ENCODE data around the gene RPS6KC1. TPM values are rescaled to one million over a fixed set of nuclear protein-coding genes. Genes with fewer than 3 reads are reported as not detected.

Gene RPS6KC1
- polyA plus RNA-seq, 3 donors: 8.9 to 16.0 (median 11.4) TPM

GRCh38 chr1:213287987-213288386 is 236.9 kb downstream of the RPS6KC1 start:
- Histone ChIP-seq H3K27me3 (ENCODE audit: control insufficient read depth in 2 of 2, insufficient read depth in 2 of 2, low read length in 2 of 2) (no peaks in the 10 kb centered on the region), H3K4me1 (ENCODE audit: control insufficient read depth in 1 of 2, insufficient read depth in 2 of 2, low read length in 2 of 2) (no peaks in the 10 kb centered on the region), H3K9ac (ENCODE audit: insufficient read depth, low read length, poor library complexity, severe bottlenecking) (no peak overlapping the region), H3K36me3 (replicated peaks in 1 of 2; ENCODE audit: control insufficient read depth in 1 of 2, insufficient read depth in 2 of 2, low read length in 2 of 2) (no peaks in the 10 kb centered on the region), H3K9me3 (replicated peaks in 1 of 2; ENCODE audit: control insufficient read depth in 1 of 2, insufficient read depth in 1 of 2, low read length in 2 of 2) (no peaks in the 10 kb centered on the region), H3K4me3 (replicated peaks in 1 of 3; ENCODE audit: low read depth in 2 of 3, low read length in 3 of 3) (no peak overlapping the region), H4K20me1 (ENCODE audit: insufficient read depth, low read length) (no peaks in the 10 kb centered on the region), H2AFZ (ENCODE audit: insufficient read depth, low read depth, low read length, poor library complexity, severe bottlenecking) (no peak overlapping the region), H3K4me2 (replicated peaks; ENCODE audit: extremely low read depth, low read length, poor library complexity, severe bottlenecking) (no peak overlapping the region), H3K79me2 (ENCODE audit: insufficient read depth, low read length) (no peaks in the 10 kb centered on the region), H3K27ac (ENCODE audit: low read depth in 1 of 2, low read length in 2 of 2) (no peak overlapping the region)
- TF ChIP-seq, protein P1, sequence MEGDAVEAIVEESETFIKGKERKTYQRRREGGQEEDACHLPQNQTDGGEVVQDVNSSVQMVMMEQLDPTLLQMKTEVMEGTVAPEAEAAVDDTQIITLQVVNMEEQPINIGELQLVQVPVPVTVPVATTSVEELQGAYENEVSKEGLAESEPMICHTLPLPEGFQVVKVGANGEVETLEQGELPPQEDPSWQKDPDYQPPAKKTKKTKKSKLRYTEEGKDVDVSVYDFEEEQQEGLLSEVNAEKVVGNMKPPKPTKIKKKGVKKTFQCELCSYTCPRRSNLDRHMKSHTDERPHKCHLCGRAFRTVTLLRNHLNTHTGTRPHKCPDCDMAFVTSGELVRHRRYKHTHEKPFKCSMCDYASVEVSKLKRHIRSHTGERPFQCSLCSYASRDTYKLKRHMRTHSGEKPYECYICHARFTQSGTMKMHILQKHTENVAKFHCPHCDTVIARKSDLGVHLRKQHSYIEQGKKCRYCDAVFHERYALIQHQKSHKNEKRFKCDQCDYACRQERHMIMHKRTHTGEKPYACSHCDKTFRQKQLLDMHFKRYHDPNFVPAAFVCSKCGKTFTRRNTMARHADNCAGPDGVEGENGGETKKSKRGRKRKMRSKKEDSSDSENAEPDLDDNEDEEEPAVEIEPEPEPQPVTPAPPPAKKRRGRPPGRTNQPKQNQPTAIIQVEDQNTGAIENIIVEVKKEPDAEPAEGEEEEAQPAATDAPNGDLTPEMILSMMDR (IDR thresholded peaks at IDR 0.05): no peak
- WGBS (ENCODE audit: insufficient coverage): no CpG with 5 or more reads among the region's 5 CpGs
- Mint-ChIP-seq H3K9me3 (peaks cover 0 to 2% (median 0%) of the 10 kb centered on the region in 7 donors), H3K4me1 (no peaks in the 10 kb centered on the region), H3K27ac (no peak overlapping the region), H3K36me3 (no peaks in the 10 kb centered on the region), H3K4me3 (no peak overlapping the region), H3K27me3 (ENCODE audit: low read depth in 3 of 3) (peaks cover 0 to 4% (median 3%) of the 10 kb centered on the region in 3 donors)
- intact Hi-C loops (cut with micrococcal nuclease): no loop called here
- DNase-seq: no peak

- TF ChIP-seq, protein P1 (IDR thresholded peaks at IDR 0.05): no peak
- no peak overlapping the region for H3K4me3 ChIP-seq (replicated peaks in 1 of 3; ENCODE audit: low read depth in 2 of 3, low read length in 3 of 3)
- peaks cover 0 to 3% (median 2%) of the 10 kb centered on the region in 3 donors for H3K27me3 Mint-ChIP-seq (ENCODE audit: low read depth in 3 of 3)
- 83% methylated on average over 1 of the region's 4 CpGs for WGBS (ENCODE audit: insufficient coverage)
- H2AFZ ChIP-seq (ENCODE audit: insufficient read depth, low read depth, low read length, poor library complexity, severe bottlenecking): no peak overlapping the region
- H3K4me1 ChIP-seq (ENCODE audit: control insufficient read depth in 1 of 2, insufficient read depth in 2 of 2, low read length in 2 of 2): no peaks in the 10 kb centered on the region
- H3K27ac ChIP-seq (ENCODE audit: low read depth in 1 of 2, low read length in 2 of 2): no peak overlapping the region
- peaks cover 3 to 5% of the 10 kb centered on the region in 2 donors for H3K9me3 ChIP-seq (replicated peaks in 1 of 2; ENCODE audit: control insufficient read depth in 1 of 2, insufficient read depth in 1 of 2, low read length in 2 of 2)
- H3K36me3 Mint-ChIP-seq: no peaks in the 10 kb centered on the region
- DNase-seq: no peak
- peaks cover 0 to 8% (median 2%) of the 10 kb centered on the region in 7 donors for H3K9me3 Mint-ChIP-seq
- no peaks in the 10 kb centered on the region for H3K36me3 ChIP-seq (replicated peaks in 1 of 2; ENCODE audit: control insufficient read depth in 1 of 2, insufficient read depth in 2 of 2, low read length in 2 of 2)
- H3K79me2 ChIP-seq (ENCODE audit: insufficient read depth, low read length): no peaks in the 10 kb centered on the region
- no peak overlapping the region for H3K9ac ChIP-seq (ENCODE audit: insufficient read depth, low read length, poor library complexity, severe bottlenecking)
- H4K20me1 ChIP-seq (ENCODE audit: insufficient read depth, low read length): no peaks in the 10 kb centered on the region
- H3K27me3 ChIP-seq (ENCODE audit: control insufficient read depth in 2 of 2, insufficient read depth in 2 of 2, low read length in 2 of 2): no peaks in the 10 kb centered on the region
- intact Hi-C loops (cut with micrococcal nuclease): no loop called here
- no peak overlapping the region for H3K4me2 ChIP-seq (replicated peaks; ENCODE audit: extremely low read depth, low read length, poor library complexity, severe bottlenecking)
- H3K27ac Mint-ChIP-seq: no peak overlapping the region
- H3K4me3 Mint-ChIP-seq: no peak overlapping the region
- H3K4me1 Mint-ChIP-seq: peaks cover 2% of the 10 kb centered on the region
Observed at GRCh38 chr1:213291526-213291925, 240.5 kb downstream of the RPS6KC1 start.
